GM23338 (cell line): ENCODE data around the gene RASIP1. TPM values are rescaled to one million over a fixed set of nuclear protein-coding genes. Genes with fewer than 3 reads are reported as not detected.
A peak's percentile ranks its signal among the peaks of the same experiment; 100 is the strongest.

Source experiments
- ATAC-seq: fragments of 200-7000 bp; cut with Tn5 transposase; 3 replicates; pipeline ENCODE4 v1.9.1; 2020
- DNase-seq: peaks from one replicate; pipeline ENCODE4 v3.0.0-alpha.2; 2015; ENCODE audit warnings: low spot score
- H2AFZ ChIP-seq: fragments of 200-600 bp; sonication (generic); 2 replicates; pipeline ENCODE4 v1.8.0; 2016; ENCODE audit warnings: antibody characterized with exemption, mild to moderate bottlenecking, moderate library complexity
- H3F3A ChIP-seq: fragments of 200-600 bp; sonication (generic); replicated peaks from 2 replicates; pipeline ENCODE4 v1.8.0; 2017; ENCODE audit warnings: antibody characterized with exemption, mixed run types, low read depth
- H3K27ac ChIP-seq: fragments of 200-600 bp; sonication (generic); 2 replicates; pipeline ENCODE4 v1.6.1; 2016; ENCODE audit warnings: low read depth
- H3K27me3 ChIP-seq: fragments of 200-600 bp; sonication (generic); 2 replicates; pipeline ENCODE4 v1.8.0; 2016; ENCODE audit warnings: mild to moderate bottlenecking, mixed run types, moderate library complexity; ENCODE audit not compliant: insufficient read depth
- H3K36me3 ChIP-seq: fragments of 200-600 bp; sonication (generic); 2 replicates; pipeline ENCODE4 v1.8.0; 2016; ENCODE audit warnings: mild to moderate bottlenecking; ENCODE audit not compliant: insufficient read depth
- H3K4me1 ChIP-seq: fragments of 200-600 bp; sonication (generic); 2 replicates; pipeline ENCODE4 v1.8.0; 2016; ENCODE audit warnings: mild to moderate bottlenecking, moderate library complexity; ENCODE audit not compliant: insufficient read depth
- H3K4me2 ChIP-seq: fragments of 200-600 bp; sonication (generic); 2 replicates; pipeline ENCODE4 v1.7.1; 2017; ENCODE audit warnings: mixed run types
- H3K4me3 ChIP-seq: fragments of 200-600 bp; sonication (generic); 2 replicates; pipeline ENCODE4 v1.6.1; 2016; ENCODE audit warnings: mixed run types
- H3K79me2 ChIP-seq: fragments of 200-600 bp; sonication (generic); replicated peaks from 2 replicates; pipeline ENCODE4 v1.8.0; 2017; ENCODE audit warnings: mild to moderate bottlenecking; ENCODE audit not compliant: insufficient read depth
- H3K9me2 ChIP-seq: fragments of 200-600 bp; sonication (generic); 2 replicates; pipeline ENCODE4 v1.8.0; 2017; ENCODE audit not compliant: insufficient read depth
- H4K20me1 ChIP-seq: fragments of 200-600 bp; sonication (generic); replicated peaks from 2 replicates; pipeline ENCODE4 v1.8.0; 2017; ENCODE audit warnings: mild to moderate bottlenecking; ENCODE audit not compliant: insufficient read depth
- H3K27ac Mint-ChIP-seq: 2 replicates; pipeline ENCODE4 v1.8.0; 2020; ENCODE audit warnings: inconsistent platforms, mild to moderate bottlenecking, moderate library complexity, mixed read lengths
- H3K27me3 Mint-ChIP-seq: 3 replicates; pipeline ENCODE4 v1.8.0; 2022; ENCODE audit warnings: low read depth, mild to moderate bottlenecking, moderate library complexity, mixed read lengths, inconsistent platforms; ENCODE audit not compliant: insufficient read depth, poor library complexity
- H3K36me3 Mint-ChIP-seq: 3 replicates; pipeline ENCODE4 v1.8.0; 2021; ENCODE audit warnings: low read depth, mild to moderate bottlenecking, inconsistent platforms, moderate library complexity, mixed read lengths
- H3K4me1 Mint-ChIP-seq: 3 replicates; pipeline ENCODE4 v1.8.0; 2020; ENCODE audit warnings: mild to moderate bottlenecking, inconsistent platforms, mixed read lengths
- H3K4me3 Mint-ChIP-seq: 3 replicates; pipeline ENCODE4 v1.8.0; 2021; ENCODE audit warnings: moderate library complexity, mild to moderate bottlenecking, inconsistent platforms, mixed read lengths
- H3K9me3 Mint-ChIP-seq: 3 replicates; pipeline ENCODE4 v1.8.0; 2020; ENCODE audit warnings: moderate library complexity, mild to moderate bottlenecking, inconsistent platforms, mixed read lengths
- EZH2 ChIP-seq: fragments of 200-600 bp; sonication (generic); IDR thresholded peaks from one replicate; pipeline ENCODE4 v1.8.0; 2017; ENCODE audit warnings: antibody characterized with exemption, mild to moderate bottlenecking, low read depth; ENCODE audit not compliant: unreplicated experiment
- JUNB ChIP-seq: IDR thresholded peaks from one replicate; pipeline ENCODE4 v1.6.1; 2016; ENCODE audit warnings: antibody characterized with exemption; ENCODE audit not compliant: unreplicated experiment
- POLR2AphosphoS5 ChIP-seq: IDR thresholded peaks from 2 replicates; pipeline ENCODE4 v1.6.1; 2016; ENCODE audit warnings: antibody characterized with exemption, low read depth
- polyA plus RNA-seq: library from polyadenylated mRNA; unstranded; fragments of >200 nt; fragmentation: Nextera tagmentation; extraction: Ambion mirVana; gene quantifications from 2 replicates; pipeline ENCODE4 v1.2.1, GENCODE V29; 2016
- total RNA-seq: library from RNA; depleted of rRNA; stranded (reverse); fragments of >200 nt; shearing (Covaris generic); gene quantifications from 2 replicates; pipeline ENCODE4 v1.2.3, GENCODE V29; 2014
- TF ChIP-seq, protein P1 (sequence below): fragments of 250-450 bp; sonication (Bioruptor Pico); IDR thresholded peaks from 2 replicates; pipeline ENCODE4 v1.5.0; 2020; ENCODE audit warnings: mild to moderate bottlenecking, moderate library complexity
- TF ChIP-seq, protein P2 (sequence below), 2 experiments: fragments of 200-600 bp in 1 of 2; sonication (generic) in 1 of 2; conservative IDR thresholded peaks; 2 replicates each; pipeline versions ENCODE4 v1.5.1 to v1.6.1; 2016 to 2017; ENCODE audit warnings: antibody characterized with exemption in 2 of 2, low read depth in 2 of 2, mild to moderate bottlenecking in 2 of 2, moderate library complexity in 1 of 2

Gene RASIP1
- total and polyA plus RNA-seq, 2 experiments from 2014 or later: 9.2 to 14.8 TPM

DNA sequence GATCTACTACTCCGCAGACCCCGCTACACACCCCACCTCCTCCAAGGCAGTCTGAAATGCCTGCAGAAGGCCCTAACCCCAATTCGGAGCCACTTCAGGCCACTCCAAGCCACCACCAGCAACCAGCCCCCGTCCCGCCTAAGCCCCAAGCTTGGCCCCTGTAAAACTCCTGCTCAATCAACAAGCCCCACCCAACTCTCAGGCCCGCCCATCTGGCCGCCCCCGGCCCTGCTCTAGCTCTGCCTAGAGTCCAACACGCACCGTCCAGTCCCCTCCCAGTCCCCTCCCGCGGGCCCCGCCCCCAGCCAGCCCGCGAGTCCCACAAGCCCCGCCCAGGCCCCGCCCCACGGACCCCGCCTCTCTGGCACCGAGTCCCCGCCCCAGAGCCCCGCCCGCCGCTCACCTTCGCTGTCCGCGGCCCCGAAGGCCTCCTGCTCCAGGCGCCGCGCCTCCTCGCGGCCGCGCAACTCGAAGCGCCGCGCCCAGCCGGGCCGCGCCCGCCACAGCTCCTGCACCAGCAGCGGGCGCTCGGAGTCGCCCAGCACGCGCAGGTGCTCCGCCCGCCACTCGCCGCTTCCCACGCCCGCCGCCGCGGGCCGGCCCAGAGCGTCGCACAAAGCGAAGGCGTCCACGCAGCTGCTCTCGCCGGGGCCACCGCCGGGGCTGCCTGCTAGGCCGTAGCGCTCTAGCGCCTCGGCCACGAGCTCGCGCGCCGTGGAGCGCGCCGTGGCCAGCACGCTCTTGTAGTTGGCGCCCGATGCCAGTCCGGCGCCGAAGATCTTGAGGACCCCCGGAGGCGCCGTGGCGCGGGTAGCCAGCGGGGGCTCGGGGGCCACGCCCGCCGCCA lies 1.6 kb downstream of the RASIP1 start:
- Histone ChIP-seq H4K20me1 (no peaks in the 10 kb centered on the region), H3K36me3 (no peaks in the 10 kb centered on the region), H3K27me3 (peaks cover 21% of the 10 kb centered on the region), H3K4me3 (peak overlapping the region; percentile 68), H3F3A (peaks cover 26% of the 10 kb centered on the region), H3K27ac (peak overlapping the region; percentile 79), H3K4me1 (peaks cover 31% of the 10 kb centered on the region), H3K79me2 (no peaks in the 10 kb centered on the region), H3K9me2 (peaks cover 2% of the 10 kb centered on the region; the same call in 1 of the 2 replicates), H2AFZ (peak overlapping the region; percentile 78; the same call in 1 of the 2 replicates), H3K4me2 (peak overlapping the region; percentile 90)
- peak overlapping the region; percentile 92 for H3K27ac Mint-ChIP-seq
- TF ChIP-seq POLR2AphosphoS5 (peak; percentile 52), EZH2 (peak; percentile 25), JUNB (no peak)
- TF ChIP-seq, protein P1, sequence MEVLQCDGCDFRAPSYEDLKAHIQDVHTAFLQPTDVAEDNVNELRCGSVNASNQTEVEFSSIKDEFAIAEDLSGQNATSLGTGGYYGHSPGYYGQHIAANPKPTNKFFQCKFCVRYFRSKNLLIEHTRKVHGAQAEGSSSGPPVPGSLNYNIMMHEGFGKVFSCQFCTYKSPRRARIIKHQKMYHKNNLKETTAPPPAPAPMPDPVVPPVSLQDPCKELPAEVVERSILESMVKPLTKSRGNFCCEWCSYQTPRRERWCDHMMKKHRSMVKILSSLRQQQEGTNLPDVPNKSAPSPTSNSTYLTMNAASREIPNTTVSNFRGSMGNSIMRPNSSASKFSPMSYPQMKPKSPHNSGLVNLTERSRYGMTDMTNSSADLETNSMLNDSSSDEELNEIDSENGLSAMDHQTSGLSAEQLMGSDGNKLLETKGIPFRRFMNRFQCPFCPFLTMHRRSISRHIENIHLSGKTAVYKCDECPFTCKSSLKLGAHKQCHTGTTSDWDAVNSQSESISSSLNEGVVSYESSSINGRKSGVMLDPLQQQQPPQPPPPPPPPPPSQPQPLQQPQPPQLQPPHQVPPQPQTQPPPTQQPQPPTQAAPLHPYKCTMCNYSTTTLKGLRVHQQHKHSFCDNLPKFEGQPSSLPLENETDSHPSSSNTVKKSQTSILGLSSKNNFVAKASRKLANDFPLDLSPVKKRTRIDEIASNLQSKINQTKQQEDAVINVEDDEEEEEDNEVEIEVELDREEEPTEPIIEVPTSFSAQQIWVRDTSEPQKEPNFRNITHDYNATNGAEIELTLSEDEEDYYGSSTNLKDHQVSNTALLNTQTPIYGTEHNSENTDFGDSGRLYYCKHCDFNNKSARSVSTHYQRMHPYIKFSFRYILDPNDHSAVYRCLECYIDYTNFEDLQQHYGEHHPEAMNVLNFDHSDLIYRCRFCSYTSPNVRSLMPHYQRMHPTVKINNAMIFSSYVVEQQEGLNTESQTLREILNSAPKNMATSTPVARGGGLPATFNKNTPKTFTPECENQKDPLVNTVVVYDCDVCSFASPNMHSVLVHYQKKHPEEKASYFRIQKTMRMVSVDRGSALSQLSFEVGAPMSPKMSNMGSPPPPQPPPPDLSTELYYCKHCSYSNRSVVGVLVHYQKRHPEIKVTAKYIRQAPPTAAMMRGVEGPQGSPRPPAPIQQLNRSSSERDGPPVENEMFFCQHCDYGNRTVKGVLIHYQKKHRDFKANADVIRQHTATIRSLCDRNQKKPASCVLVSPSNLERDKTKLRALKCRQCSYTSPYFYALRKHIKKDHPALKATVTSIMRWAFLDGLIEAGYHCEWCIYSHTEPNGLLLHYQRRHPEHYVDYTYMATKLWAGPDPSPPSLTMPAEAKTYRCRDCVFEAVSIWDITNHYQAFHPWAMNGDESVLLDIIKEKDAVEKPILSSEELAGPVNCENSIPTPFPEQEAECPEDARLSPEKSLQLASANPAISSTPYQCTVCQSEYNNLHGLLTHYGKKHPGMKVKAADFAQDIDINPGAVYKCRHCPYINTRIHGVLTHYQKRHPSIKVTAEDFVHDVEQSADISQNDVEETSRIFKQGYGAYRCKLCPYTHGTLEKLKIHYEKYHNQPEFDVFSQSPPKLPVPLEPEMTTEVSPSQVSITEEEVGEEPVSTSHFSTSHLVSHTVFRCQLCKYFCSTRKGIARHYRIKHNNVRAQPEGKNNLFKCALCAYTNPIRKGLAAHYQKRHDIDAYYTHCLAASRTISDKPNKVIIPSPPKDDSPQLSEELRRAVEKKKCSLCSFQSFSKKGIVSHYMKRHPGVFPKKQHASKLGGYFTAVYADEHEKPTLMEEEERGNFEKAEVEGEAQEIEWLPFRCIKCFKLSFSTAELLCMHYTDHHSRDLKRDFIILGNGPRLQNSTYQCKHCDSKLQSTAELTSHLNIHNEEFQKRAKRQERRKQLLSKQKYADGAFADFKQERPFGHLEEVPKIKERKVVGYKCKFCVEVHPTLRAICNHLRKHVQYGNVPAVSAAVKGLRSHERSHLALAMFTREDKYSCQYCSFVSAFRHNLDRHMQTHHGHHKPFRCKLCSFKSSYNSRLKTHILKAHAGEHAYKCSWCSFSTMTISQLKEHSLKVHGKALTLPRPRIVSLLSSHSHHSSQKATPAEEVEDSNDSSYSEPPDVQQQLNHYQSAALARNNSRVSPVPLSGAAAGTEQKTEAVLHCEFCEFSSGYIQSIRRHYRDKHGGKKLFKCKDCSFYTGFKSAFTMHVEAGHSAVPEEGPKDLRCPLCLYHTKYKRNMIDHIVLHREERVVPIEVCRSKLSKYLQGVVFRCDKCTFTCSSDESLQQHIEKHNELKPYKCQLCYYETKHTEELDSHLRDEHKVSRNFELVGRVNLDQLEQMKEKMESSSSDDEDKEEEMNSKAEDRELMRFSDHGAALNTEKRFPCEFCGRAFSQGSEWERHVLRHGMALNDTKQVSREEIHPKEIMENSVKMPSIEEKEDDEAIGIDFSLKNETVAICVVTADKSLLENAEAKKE (CRISPR knock-in tag): no peak
- TF ChIP-seq, protein P2, sequence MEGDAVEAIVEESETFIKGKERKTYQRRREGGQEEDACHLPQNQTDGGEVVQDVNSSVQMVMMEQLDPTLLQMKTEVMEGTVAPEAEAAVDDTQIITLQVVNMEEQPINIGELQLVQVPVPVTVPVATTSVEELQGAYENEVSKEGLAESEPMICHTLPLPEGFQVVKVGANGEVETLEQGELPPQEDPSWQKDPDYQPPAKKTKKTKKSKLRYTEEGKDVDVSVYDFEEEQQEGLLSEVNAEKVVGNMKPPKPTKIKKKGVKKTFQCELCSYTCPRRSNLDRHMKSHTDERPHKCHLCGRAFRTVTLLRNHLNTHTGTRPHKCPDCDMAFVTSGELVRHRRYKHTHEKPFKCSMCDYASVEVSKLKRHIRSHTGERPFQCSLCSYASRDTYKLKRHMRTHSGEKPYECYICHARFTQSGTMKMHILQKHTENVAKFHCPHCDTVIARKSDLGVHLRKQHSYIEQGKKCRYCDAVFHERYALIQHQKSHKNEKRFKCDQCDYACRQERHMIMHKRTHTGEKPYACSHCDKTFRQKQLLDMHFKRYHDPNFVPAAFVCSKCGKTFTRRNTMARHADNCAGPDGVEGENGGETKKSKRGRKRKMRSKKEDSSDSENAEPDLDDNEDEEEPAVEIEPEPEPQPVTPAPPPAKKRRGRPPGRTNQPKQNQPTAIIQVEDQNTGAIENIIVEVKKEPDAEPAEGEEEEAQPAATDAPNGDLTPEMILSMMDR (conservative IDR thresholded peaks at IDR 0.05; ENCODE audit: low read depth in 2 of 2): peak in 1 of 2 experiments; percentile 71; a peak in 2 of 4 replicates
- peak; percentile 68 for ATAC-seq
- peaks cover 39% of the 10 kb centered on the region for H3K27me3 Mint-ChIP-seq
- peaks cover 5% of the 10 kb centered on the region; the same call in 2 of the 3 replicates for H3K9me3 Mint-ChIP-seq
- DNase-seq: peak; percentile 97
- peaks cover 33% of the 10 kb centered on the region for H3K4me1 Mint-ChIP-seq
- H3K4me3 Mint-ChIP-seq: peak overlapping the region; percentile 68
- H3K36me3 Mint-ChIP-seq: peaks cover 4% of the 10 kb centered on the region
